ENCODE measurements around the gene SYF2.
"Not testable (repeated sequence)": the region's sequence is repeated elsewhere in the genome, so short reads cannot be mapped to it uniquely, and the experiment has no call there.

- TF ChIP-seq CTCF (conservative IDR thresholded peaks at IDR 0.05; ENCODE audit: low read length); EZH2phosphoT487 (IDR thresholded peaks at IDR 0.05; ENCODE audit: borderline replicate concordance, low read depth, low read length): not testable (repeated sequence)
Observed at GRCh38 chr1:25235411-25235810, 3.1 kb upstream of the SYF2 start.
